GM12801 (cell line): Measurements from ENCODE around the gene KCTD5.

Experiments
- CTCF ChIP-seq: IDR thresholded peaks from one replicate; pipeline ENCODE4 v1.5.1; 2011; ENCODE audit warnings: control low read depth; ENCODE audit not compliant: insufficient read length; ENCODE audit errors: extremely low read depth

KCTD5 gene

GRCh38 chr16:2682209-2683021 lies at the start of gene KCTD5:
Gene KCTD5, plus strand, starts transcription at chr16:2682523. Its CDS starts 26 bp downstream, at chr16:2682549.
- no peak for TF ChIP-seq CTCF

- no peak for TF ChIP-seq CTCF
Observed at GRCh38 chr16:2656985-2657384, 25.3 kb upstream of the KCTD5 start.

- TF ChIP-seq CTCF: no peak
Observed at GRCh38 chr16:2663553-2664546, 18.5 kb upstream of the KCTD5 start.

GRCh38 chr16:2664574-2664982 lies 17.7 kb upstream of the KCTD5 start:
- TF ChIP-seq CTCF: no peak

- no peak for TF ChIP-seq CTCF
Observed at GRCh38 chr16:2671741-2672140, 10.6 kb upstream of the KCTD5 start.

GRCh38 chr16:2673066-2673999 lies 9.0 kb upstream of the KCTD5 start:
- TF ChIP-seq CTCF: no peak
